ENCODE measurements around the gene CAPG.
"Not testable (repeated sequence)": the region's sequence is repeated elsewhere in the genome, so short reads cannot be mapped to it uniquely, and the experiment has no call there.

CAPG gene

DNA sequence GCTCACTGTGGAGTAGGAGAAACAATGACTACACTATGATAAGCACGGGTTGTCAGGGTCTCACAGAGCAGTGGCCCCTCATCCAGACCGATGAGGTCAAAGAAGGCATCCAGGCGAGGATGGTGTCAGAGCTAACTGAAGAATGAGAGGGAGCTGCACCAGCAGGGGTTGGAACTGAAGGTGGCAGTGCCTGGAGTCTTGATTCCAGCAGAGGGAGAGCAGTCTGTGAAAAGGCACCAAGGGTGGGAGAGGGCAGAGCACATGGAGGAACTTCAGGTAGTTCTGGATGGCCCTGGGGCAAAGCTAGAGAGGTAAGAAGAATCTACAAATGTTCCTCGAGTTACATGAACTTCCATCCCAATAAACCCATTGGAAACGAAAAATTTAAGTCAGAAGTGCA lies 43.0 kb downstream of the CAPG start:
- no peaks in the 10 kb centered on the region for H3K4me1 ChIP-seq (ENCODE audit: insufficient read depth, low read length, poor library complexity, severe bottlenecking)
- H3K9me3 ChIP-seq (ENCODE audit: insufficient read depth, low read depth, low read length): no peaks in the 10 kb centered on the region
- no peak for TF ChIP-seq EZH2phosphoT487 (IDR thresholded peaks at IDR 0.05; ENCODE audit: borderline replicate concordance)
- TF ChIP-seq, protein P1, sequence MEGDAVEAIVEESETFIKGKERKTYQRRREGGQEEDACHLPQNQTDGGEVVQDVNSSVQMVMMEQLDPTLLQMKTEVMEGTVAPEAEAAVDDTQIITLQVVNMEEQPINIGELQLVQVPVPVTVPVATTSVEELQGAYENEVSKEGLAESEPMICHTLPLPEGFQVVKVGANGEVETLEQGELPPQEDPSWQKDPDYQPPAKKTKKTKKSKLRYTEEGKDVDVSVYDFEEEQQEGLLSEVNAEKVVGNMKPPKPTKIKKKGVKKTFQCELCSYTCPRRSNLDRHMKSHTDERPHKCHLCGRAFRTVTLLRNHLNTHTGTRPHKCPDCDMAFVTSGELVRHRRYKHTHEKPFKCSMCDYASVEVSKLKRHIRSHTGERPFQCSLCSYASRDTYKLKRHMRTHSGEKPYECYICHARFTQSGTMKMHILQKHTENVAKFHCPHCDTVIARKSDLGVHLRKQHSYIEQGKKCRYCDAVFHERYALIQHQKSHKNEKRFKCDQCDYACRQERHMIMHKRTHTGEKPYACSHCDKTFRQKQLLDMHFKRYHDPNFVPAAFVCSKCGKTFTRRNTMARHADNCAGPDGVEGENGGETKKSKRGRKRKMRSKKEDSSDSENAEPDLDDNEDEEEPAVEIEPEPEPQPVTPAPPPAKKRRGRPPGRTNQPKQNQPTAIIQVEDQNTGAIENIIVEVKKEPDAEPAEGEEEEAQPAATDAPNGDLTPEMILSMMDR (conservative IDR thresholded peaks at IDR 0.05; ENCODE audit: low read length): no peak
- no peaks in the 10 kb centered on the region for H3F3A ChIP-seq (ENCODE audit: low read depth)
- no peak overlapping the region for H3K9ac ChIP-seq (ENCODE audit: low read depth, low read length, poor library complexity, severe bottlenecking)
- H3K9me2 ChIP-seq (replicated peaks; ENCODE audit: low read depth, low read length): no peaks in the 10 kb centered on the region
- no peaks in the 10 kb centered on the region for H4K20me1 ChIP-seq (ENCODE audit: insufficient read depth, low read length, poor library complexity, severe bottlenecking)
- H3K4me2 ChIP-seq (ENCODE audit: low read depth, low read length, poor library complexity, severe bottlenecking): no peak overlapping the region
- H3K79me2 ChIP-seq (ENCODE audit: insufficient read depth, low read length): no peaks in the 10 kb centered on the region
- no peaks in the 10 kb centered on the region for H3K36me3 ChIP-seq (ENCODE audit: insufficient read depth, low read length)
- H2AFZ ChIP-seq (ENCODE audit: low read length): no peak overlapping the region
- no peaks in the 10 kb centered on the region for H3K27me3 ChIP-seq (ENCODE audit: insufficient read depth, low read length, poor library complexity, severe bottlenecking)
- H3K4me3 ChIP-seq (ENCODE audit: low read length, poor library complexity, severe bottlenecking): no peak overlapping the region

DNA sequence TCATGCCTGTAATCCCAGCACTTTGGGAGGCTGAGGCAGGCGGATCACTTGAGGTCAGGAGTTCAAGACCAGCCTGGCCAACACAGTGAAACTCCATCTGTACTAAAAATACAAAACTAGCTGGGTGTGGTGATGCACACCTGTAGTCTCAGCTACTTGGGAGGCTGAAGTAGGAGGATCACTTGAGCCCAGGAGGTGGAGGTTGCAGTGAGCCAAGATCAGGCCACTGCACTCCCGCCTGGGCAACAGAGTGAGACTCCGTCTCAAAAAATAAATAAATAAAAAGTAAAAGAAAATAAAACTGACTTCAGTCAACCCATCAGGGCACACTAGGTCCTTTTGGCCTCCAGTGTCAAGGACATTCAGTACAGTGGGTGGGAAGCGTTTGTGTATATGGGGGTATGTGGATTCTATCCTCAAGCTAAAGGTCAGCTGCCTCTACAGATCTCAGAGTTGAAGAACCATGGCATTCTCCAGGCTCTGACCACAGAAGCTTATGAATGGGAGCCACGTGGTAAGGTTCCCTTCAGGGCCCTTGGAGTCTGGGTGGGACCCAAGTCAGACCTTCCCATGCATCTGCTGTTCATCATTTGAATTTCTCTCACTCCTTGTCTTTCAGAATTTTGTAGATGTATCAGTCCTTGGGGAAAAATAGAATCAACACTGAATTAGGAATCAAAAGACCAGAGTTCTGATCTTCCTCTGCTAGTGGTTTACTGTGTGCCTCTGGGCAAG lies 47.3 kb downstream of the CAPG start:
- not testable (repeated sequence) for H3K36me3 ChIP-seq (ENCODE audit: insufficient read depth, low read length)

DNA sequence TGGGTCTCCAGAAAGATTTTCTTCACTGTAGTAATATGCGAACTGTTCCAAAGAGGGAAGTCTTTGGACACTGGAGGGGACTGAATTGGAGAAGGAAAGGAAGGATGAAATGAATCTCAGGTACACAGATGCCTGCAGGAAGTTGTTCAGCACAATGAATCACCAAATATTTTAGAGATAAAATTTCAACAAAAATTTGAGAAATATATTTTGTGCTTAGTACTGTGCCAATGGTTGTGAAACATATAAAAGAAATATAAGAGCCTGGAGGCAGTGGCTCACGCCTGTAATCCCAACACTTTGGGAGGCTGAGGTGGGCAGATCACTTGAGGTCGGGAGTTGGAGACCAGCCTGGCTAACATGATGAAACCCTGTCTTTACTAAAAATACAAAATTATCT lies 52.4 kb downstream of the CAPG start:
- H3K4me1 ChIP-seq (ENCODE audit: insufficient read depth, low read length, poor library complexity, severe bottlenecking): peaks cover 32% of the 10 kb centered on the region
- no peaks in the 10 kb centered on the region for H3F3A ChIP-seq (ENCODE audit: low read depth)
- no peak overlapping the region for H3K9ac ChIP-seq (ENCODE audit: low read depth, low read length, poor library complexity, severe bottlenecking)
- no peaks in the 10 kb centered on the region for H3K9me2 ChIP-seq (replicated peaks; ENCODE audit: low read depth, low read length)
- TF ChIP-seq EZH2phosphoT487 (IDR thresholded peaks at IDR 0.05; ENCODE audit: borderline replicate concordance): no peak
- TF ChIP-seq, protein P1 (conservative IDR thresholded peaks at IDR 0.05; ENCODE audit: low read length): no peak
- H3K36me3 ChIP-seq (ENCODE audit: insufficient read depth, low read length): no peaks in the 10 kb centered on the region
- no peak overlapping the region for H3K4me3 ChIP-seq (ENCODE audit: low read length, poor library complexity, severe bottlenecking)
- H3K79me2 ChIP-seq (ENCODE audit: insufficient read depth, low read length): peaks cover 24% of the 10 kb centered on the region
- H3K9me3 ChIP-seq (ENCODE audit: insufficient read depth, low read depth, low read length): no peaks in the 10 kb centered on the region
- H3K27me3 ChIP-seq (ENCODE audit: insufficient read depth, low read length, poor library complexity, severe bottlenecking): no peaks in the 10 kb centered on the region
- H3K4me2 ChIP-seq (ENCODE audit: low read depth, low read length, poor library complexity, severe bottlenecking): peak overlapping the region; percentile 55
- no peaks in the 10 kb centered on the region for H4K20me1 ChIP-seq (ENCODE audit: insufficient read depth, low read length, poor library complexity, severe bottlenecking)
- no peak overlapping the region for H2AFZ ChIP-seq (ENCODE audit: low read length)

More for the DNA sequence above, 47.3 kb downstream of the CAPG start:
- H3K9ac ChIP-seq (ENCODE audit: low read depth, low read length, poor library complexity, severe bottlenecking); H2AFZ ChIP-seq (ENCODE audit: low read length); H3K4me3 ChIP-seq (ENCODE audit: low read length, poor library complexity, severe bottlenecking); H3K79me2 ChIP-seq (ENCODE audit: insufficient read depth, low read length); H3K9me2 ChIP-seq (replicated peaks; ENCODE audit: low read depth, low read length); H3F3A ChIP-seq (ENCODE audit: low read depth); H3K4me1 ChIP-seq (ENCODE audit: insufficient read depth, low read length, poor library complexity, severe bottlenecking); H3K4me2 ChIP-seq (ENCODE audit: low read depth, low read length, poor library complexity, severe bottlenecking); H3K27me3 ChIP-seq (ENCODE audit: insufficient read depth, low read length, poor library complexity, severe bottlenecking); H3K9me3 ChIP-seq (ENCODE audit: insufficient read depth, low read depth, low read length); H4K20me1 ChIP-seq (ENCODE audit: insufficient read depth, low read length, poor library complexity, severe bottlenecking): not testable (repeated sequence)

DNA sequence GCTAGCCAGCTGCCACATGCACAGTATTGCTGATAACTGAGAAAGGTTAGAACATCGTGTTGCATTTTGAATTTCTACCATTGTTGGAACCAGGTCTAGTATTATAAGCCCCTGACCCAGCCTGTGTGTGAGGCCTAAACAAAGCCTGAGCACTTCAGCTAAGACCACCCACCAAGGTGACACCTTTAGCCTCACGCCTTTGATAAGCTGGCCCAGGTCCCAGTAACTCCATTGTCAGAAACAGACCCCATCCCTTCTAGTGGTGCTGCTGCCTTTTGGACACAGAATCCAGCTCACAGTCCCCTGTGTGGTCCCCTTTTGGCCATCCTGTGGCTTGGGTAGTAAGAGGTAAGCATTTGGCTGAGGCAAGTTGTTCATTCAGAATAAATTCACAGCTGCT lies 54.0 kb downstream of the CAPG start:
- no peaks in the 10 kb centered on the region for H3K36me3 ChIP-seq (ENCODE audit: insufficient read depth, low read length)
- H3K27me3 ChIP-seq (ENCODE audit: insufficient read depth, low read length, poor library complexity, severe bottlenecking): no peaks in the 10 kb centered on the region
- H3K9ac ChIP-seq (ENCODE audit: low read depth, low read length, poor library complexity, severe bottlenecking): peak overlapping the region; percentile 84
- no peaks in the 10 kb centered on the region for H3F3A ChIP-seq (ENCODE audit: low read depth)
- H3K4me2 ChIP-seq (ENCODE audit: low read depth, low read length, poor library complexity, severe bottlenecking): peak overlapping the region; percentile 97
- peaks cover 24% of the 10 kb centered on the region for H3K79me2 ChIP-seq (ENCODE audit: insufficient read depth, low read length)
- TF ChIP-seq, protein P1 (conservative IDR thresholded peaks at IDR 0.05; ENCODE audit: low read length): no peak
- TF ChIP-seq EZH2phosphoT487 (IDR thresholded peaks at IDR 0.05; ENCODE audit: borderline replicate concordance): no peak
- no peak overlapping the region for H2AFZ ChIP-seq (ENCODE audit: low read length)
- no peaks in the 10 kb centered on the region for H3K9me3 ChIP-seq (ENCODE audit: insufficient read depth, low read depth, low read length)
- peaks cover 32% of the 10 kb centered on the region for H3K4me1 ChIP-seq (ENCODE audit: insufficient read depth, low read length, poor library complexity, severe bottlenecking)
- H3K4me3 ChIP-seq (ENCODE audit: low read length, poor library complexity, severe bottlenecking): peak overlapping the region; percentile 85
- no peaks in the 10 kb centered on the region for H3K9me2 ChIP-seq (replicated peaks; ENCODE audit: low read depth, low read length)
- H4K20me1 ChIP-seq (ENCODE audit: insufficient read depth, low read length, poor library complexity, severe bottlenecking): no peaks in the 10 kb centered on the region

All from Loucy (cell line).